ENCODE measurements around the gene HINT1.

DNA sequence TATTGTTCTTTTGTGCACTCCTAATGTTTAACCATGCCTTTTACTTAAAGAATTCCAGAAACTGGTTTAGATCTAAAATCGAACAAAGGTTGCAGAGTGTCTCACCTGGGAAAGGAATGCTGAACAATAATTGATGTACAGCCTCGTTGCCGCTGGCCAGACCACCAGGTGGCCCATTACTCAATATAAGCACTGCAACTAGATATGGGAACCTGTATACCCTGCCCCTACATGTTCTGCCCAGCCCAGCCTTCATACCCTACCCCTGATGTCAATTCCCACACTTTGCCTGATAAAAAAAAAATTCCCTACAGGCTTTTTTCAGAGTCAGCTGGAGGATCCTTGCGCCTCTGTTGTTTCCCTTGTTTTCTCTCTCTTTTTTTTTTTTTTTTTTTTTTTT lies 13.8 kb downstream of the HINT1 start:
- TF ChIP-seq FOXA1 (IDR thresholded peaks at IDR 0.05) (no peak), TARDBP (IDR thresholded peaks at IDR 0.05) (no peak), PKNOX1 (IDR thresholded peaks at IDR 0.05) (no peak), SP1 (IDR thresholded peaks at IDR 0.05) (no peak), SUZ12 (IDR thresholded peaks at IDR 0.05) (no peak), BHLHE40 (IDR thresholded peaks at IDR 0.05; ENCODE audit: borderline replicate concordance) (no peak), HDGF (IDR thresholded peaks at IDR 0.05; ENCODE audit: borderline replicate concordance) (no peak), FOXK2 (IDR thresholded peaks at IDR 0.05) (no peak), ELF4 (IDR thresholded peaks at IDR 0.05) (no peak)

Measured in HEK293T (cell line).